WERI-Rb-1 (cell line): ENCODE results near the gene ZBTB38.

Experiments
- DNase-seq: peaks from one replicate; pipeline ENCODE4 v3.0.0-alpha.2; 2020
- H3K27ac ChIP-seq: fragments of 250-450 bp; sonication (Bioruptor Pico); 2 replicates; pipeline ENCODE4 v1.5.1; 2020; ENCODE audit warnings: mild to moderate bottlenecking, moderate library complexity
- H3K27me3 ChIP-seq: fragments of 250-450 bp; sonication (Bioruptor Pico); 2 replicates; pipeline ENCODE4 v1.5.1; 2021; ENCODE audit warnings: mild to moderate bottlenecking, low read depth, moderate library complexity; ENCODE audit not compliant: insufficient read depth, severe bottlenecking
- H3K36me3 ChIP-seq: fragments of 250-450 bp; sonication (Bioruptor Pico); 2 replicates; pipeline ENCODE4 v1.5.1; 2020; ENCODE audit warnings: mild to moderate bottlenecking, moderate library complexity
- H3K4me3 ChIP-seq: 2 replicates; pipeline ENCODE4 v1.5.1; 2011; ENCODE audit warnings: low read depth, mild to moderate bottlenecking, control low read depth, low read length
- H3K9me3 ChIP-seq: fragments of 250-450 bp; sonication (Bioruptor Pico); 2 replicates; pipeline ENCODE4 v1.5.1; 2021; ENCODE audit warnings: mild to moderate bottlenecking, moderate library complexity; ENCODE audit not compliant: severe bottlenecking
- CTCF ChIP-seq: IDR thresholded peaks from 2 replicates; pipeline ENCODE4 v1.5.1; 2011; ENCODE audit warnings: low read depth, mild to moderate bottlenecking, control low read depth, inconsistent platforms, low read length

ZBTB38 gene

DNA sequence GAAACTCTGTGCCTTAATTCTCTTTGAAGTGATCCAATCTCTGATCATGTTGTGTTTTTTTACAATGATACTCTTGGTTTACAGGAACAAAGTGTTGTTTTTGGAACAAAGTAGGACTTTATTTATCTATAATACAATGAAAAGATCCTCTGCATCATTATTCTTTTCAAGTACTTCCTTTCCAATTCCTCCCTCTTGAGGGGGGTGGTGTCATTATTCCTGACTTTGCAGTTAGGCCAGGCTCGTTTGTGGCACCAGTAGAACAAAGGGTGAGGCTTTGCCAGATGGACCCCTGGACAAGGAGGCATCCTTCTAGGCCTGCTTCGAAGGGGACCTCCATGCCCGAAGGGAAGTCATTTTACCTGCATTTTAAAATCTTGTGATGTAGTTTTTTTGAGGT, 41.7 kb upstream of the ZBTB38 start:
- TF ChIP-seq CTCF = no peak
- Histone ChIP-seq H3K27ac (no peak overlapping the region), H3K27me3 (no peaks in the 10 kb centered on the region), H3K9me3 (no peaks in the 10 kb centered on the region), H3K36me3 (no peaks in the 10 kb centered on the region), H3K4me3 (no peak overlapping the region)
- no peak for DNase-seq

DNA sequence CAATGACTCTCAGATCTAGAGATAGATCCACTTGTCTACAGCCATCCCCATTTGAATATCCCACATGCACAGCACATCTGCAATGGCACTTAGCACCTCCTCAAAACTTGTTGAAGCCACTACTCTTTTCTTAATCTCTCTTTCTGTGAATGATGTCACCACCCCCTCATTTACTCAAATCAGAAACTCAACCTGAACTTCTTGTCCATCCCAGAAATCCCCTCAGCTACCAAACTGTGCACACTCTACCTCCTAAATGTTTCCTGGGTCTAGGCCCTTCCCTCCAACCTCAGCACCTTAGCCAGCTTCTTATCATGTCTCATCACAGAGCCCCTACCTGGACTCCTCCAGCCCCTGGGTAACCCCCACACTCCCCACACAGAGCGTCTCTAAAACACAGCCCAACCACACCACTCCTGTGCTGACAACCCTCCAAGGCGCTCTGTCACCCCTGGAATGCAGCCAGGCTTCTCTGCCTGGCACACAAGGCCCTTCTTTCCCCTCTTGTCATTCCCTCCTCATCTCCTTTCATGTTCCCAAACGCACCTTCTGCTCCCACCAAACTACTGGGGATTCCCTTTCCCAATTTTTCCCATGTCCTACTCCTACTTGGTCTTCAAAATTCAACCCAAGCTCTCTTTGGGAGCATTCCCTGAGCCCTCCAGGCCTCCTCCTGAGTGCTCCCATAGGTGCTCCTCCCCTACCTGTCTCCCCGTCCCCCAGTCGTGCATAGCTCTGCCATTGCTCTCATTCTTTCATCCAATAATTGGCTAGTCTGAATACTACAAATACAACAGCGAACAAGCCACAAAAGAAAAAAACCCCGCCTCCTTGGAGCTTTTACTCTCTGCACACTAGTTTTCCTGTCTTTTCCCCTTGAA, 39.8 kb upstream of the ZBTB38 start:
- no peaks in the 10 kb centered on the region for H3K36me3 ChIP-seq
- TF ChIP-seq CTCF = no peak
- H3K27ac ChIP-seq = no peak overlapping the region
- no peaks in the 10 kb centered on the region for H3K27me3 ChIP-seq
- no peaks in the 10 kb centered on the region for H3K9me3 ChIP-seq
- no peak for DNase-seq
- no peak overlapping the region for H3K4me3 ChIP-seq

- DNase-seq = no peak
- Histone ChIP-seq H3K36me3 (no peaks in the 10 kb centered on the region), H3K9me3 (no peaks in the 10 kb centered on the region), H3K27ac (no peak overlapping the region), H3K27me3 (no peaks in the 10 kb centered on the region), H3K4me3 (no peak overlapping the region)
- TF ChIP-seq CTCF = no peak
Observed at GRCh38 chr3:141330235-141330634, 38.1 kb upstream of the ZBTB38 start.

GRCh38 chr3:141330718-141331376, 37.5 kb upstream of the ZBTB38 start:
- H3K27me3 ChIP-seq = no peaks in the 10 kb centered on the region
- DNase-seq = no peak
- no peak overlapping the region for H3K27ac ChIP-seq
- no peak for TF ChIP-seq CTCF
- H3K4me3 ChIP-seq = no peak overlapping the region
- no peaks in the 10 kb centered on the region for H3K36me3 ChIP-seq
- H3K9me3 ChIP-seq = no peaks in the 10 kb centered on the region

DNA sequence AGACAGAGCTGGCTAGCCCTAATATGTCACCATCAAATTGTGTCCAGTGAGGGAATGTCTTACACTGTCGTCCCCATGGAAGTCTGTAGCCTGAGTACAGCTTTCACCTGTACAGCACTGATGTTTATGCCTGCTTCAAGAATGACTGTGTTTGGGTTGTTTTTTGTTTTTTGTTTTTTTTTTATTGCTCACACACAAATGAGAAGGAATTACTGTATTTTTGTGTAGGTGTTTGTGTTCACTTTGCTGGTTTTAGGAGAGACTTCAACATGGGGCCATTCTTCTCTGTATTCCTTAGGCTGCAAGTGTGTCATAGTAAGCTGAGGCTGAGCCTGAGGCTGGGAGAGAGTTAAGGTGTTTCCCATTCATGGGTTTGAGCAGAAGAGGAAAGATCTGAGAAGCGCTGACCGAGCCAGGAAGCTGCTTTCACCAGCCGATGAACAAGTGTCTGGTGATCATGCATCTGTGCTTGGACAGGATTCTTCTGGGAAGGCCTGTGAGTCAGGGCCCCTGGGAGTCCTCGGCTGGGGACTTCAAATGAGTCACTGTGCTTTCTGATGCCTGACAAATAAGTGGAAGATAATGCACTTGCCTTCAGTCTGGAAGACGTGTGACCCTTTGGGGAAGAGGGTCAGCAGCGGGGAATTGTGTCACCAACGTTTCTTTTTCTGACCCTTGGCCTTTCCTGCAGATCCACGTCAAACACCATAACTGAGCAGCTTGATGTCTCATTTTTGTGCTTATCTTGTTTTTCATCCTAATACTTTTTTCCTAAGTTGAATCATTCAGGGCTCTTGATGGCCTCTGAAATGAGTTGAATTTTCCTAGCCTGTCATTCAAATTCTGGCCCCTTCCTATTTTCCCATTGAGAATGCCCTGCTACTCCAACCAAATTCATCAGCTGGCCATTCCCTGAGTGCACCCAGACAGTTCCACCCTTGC, 36.7 kb upstream of the ZBTB38 start:
- Histone ChIP-seq H3K36me3 (no peaks in the 10 kb centered on the region), H3K9me3 (no peaks in the 10 kb centered on the region), H3K27ac (no peak overlapping the region), H3K4me3 (no peak overlapping the region), H3K27me3 (no peaks in the 10 kb centered on the region)
- no peak for DNase-seq
- no peak for TF ChIP-seq CTCF
